ENCODE measurements around the gene APLP1. TPM values are rescaled to one million over a fixed set of nuclear protein-coding genes. Genes with fewer than 3 reads are reported as not detected.
"Not testable (repeated sequence)": the region's sequence is repeated elsewhere in the genome, so short reads cannot be mapped to it uniquely, and the experiment has no call there.

The APLP1 gene
- total RNA-seq, 4 donors from 2014 or later, result 0.64 to 1.6 (median 0.96) TPM

DNA sequence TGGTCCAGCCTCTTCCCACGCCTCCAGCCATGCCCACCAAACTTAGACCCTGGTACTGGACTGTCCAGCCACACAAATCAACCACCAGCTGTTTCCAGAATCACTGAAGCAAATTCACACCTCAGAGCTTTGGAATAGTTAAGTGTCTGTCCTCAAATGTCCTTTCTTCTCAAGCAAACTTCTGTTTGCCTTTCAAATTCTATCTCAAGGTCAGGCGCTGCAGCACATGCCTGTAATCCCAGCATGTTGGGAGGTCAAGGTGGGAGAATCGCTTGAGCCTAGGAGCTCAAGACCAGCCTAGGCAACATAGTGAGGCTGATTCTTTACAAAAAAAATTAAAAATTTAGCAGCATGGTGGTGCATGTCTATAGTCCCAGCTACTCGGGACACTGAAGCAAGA lies 36.3 kb upstream of the APLP1 start:
- Histone ChIP-seq H3K36me3 (no peaks in the 10 kb centered on the region), H3K4me1 (no peaks in the 10 kb centered on the region), H3K4me3 (no peak overlapping the region), H3K27me3 (peaks cover 45% of the 10 kb centered on the region), H3K27ac (no peak overlapping the region), H3K9me3 (no peaks in the 10 kb centered on the region)
- 75% methylated on average over 4 of the region's 4 CpGs for WGBS
- TF ChIP-seq, protein P1, sequence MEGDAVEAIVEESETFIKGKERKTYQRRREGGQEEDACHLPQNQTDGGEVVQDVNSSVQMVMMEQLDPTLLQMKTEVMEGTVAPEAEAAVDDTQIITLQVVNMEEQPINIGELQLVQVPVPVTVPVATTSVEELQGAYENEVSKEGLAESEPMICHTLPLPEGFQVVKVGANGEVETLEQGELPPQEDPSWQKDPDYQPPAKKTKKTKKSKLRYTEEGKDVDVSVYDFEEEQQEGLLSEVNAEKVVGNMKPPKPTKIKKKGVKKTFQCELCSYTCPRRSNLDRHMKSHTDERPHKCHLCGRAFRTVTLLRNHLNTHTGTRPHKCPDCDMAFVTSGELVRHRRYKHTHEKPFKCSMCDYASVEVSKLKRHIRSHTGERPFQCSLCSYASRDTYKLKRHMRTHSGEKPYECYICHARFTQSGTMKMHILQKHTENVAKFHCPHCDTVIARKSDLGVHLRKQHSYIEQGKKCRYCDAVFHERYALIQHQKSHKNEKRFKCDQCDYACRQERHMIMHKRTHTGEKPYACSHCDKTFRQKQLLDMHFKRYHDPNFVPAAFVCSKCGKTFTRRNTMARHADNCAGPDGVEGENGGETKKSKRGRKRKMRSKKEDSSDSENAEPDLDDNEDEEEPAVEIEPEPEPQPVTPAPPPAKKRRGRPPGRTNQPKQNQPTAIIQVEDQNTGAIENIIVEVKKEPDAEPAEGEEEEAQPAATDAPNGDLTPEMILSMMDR (IDR thresholded peaks at IDR 0.05), result no peak
- no peak for TF ChIP-seq POLR2AphosphoS5 (IDR thresholded peaks at IDR 0.05)
- TF ChIP-seq POLR2A (IDR thresholded peaks at IDR 0.05), result no peak
- TF ChIP-seq EP300 (IDR thresholded peaks at IDR 0.05), result no peak
- no peak for DNase-seq (ENCODE audit: low spot score in 2 of 2)

- no peak overlapping the region for H3K4me3 ChIP-seq
- H3K36me3 ChIP-seq, result no peaks in the 10 kb centered on the region
- H3K27ac ChIP-seq, result no peak overlapping the region
- no peaks in the 10 kb centered on the region for H3K4me1 ChIP-seq
- DNase-seq (ENCODE audit: low spot score in 2 of 2), result no peak
- 48% methylated on average over 7 of the region's 7 CpGs for WGBS
- peaks cover 2% of the 10 kb centered on the region for H3K9me3 ChIP-seq
- peaks cover 47% of the 10 kb centered on the region for H3K27me3 ChIP-seq
- no peak for TF ChIP-seq POLR2A (IDR thresholded peaks at IDR 0.05)
- TF ChIP-seq, protein P1 (IDR thresholded peaks at IDR 0.05), result no peak
- no peak for TF ChIP-seq POLR2AphosphoS5 (IDR thresholded peaks at IDR 0.05)
- no peak for TF ChIP-seq EP300 (IDR thresholded peaks at IDR 0.05)
Measured at GRCh38 chr19:35833972-35834371, 34.4 kb upstream of the APLP1 start.

GRCh38 chr19:35836096-35836495 lies 32.3 kb upstream of the APLP1 start:
- WGBS, result 62% methylated on average over 11 of the region's 11 CpGs
- peaks cover 42% of the 10 kb centered on the region for H3K27me3 ChIP-seq

DNA sequence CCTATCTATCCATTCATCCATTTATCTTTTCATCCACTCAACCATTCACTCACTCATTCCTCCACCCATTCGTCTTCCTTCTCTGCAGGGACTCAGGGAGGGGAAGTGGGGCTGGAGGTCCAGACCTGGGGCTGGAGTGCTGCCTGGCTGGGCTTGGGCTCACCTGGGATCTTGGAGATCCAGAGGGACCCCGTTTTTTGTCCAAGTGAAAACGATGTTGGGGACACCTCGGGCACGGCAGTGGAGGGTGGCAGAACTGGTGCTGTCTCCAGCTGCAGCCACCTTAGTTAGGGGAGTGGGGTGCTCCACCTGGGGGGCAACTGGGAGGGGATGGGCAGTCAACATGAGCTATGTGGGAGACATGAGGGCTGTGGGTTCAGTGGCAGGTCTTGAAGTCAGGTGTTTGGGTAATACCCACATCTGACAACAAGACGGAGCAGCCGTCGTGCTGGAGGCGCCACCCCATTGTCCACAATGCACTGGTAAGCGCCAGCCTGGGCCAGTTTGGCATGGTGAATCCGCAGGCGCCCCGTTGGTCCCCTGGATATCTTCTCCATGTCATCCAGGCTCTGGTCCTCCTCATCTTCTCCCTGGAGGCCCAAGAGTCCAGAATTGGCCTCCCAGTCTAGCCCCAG lies 26.3 kb upstream of the APLP1 start:
- Histone ChIP-seq H3K4me3 (no peak overlapping the region), H3K4me1 (peaks cover 19% of the 10 kb centered on the region), H3K9me3 (peaks cover 4% of the 10 kb centered on the region), H3K27me3 (peaks cover 56% of the 10 kb centered on the region), H3K36me3 (no peaks in the 10 kb centered on the region), H3K27ac (no peak overlapping the region)
- 80% methylated on average over 12 of the region's 13 CpGs for WGBS
- DNase-seq (ENCODE audit: low spot score in 2 of 2), result no peak
- TF ChIP-seq POLR2AphosphoS5 (IDR thresholded peaks at IDR 0.05) (no peak), POLR2A (IDR thresholded peaks at IDR 0.05) (no peak), EP300 (IDR thresholded peaks at IDR 0.05) (no peak)
- TF ChIP-seq, protein P1 (IDR thresholded peaks at IDR 0.05), result no peak

More at GRCh38 chr19:35836096-35836495, 32.3 kb upstream of the APLP1 start:
- DNase-seq (ENCODE audit: low spot score in 2 of 2); H3K4me3 ChIP-seq; H3K36me3 ChIP-seq; H3K9me3 ChIP-seq; H3K27ac ChIP-seq; H3K4me1 ChIP-seq: not testable (repeated sequence)

DNA sequence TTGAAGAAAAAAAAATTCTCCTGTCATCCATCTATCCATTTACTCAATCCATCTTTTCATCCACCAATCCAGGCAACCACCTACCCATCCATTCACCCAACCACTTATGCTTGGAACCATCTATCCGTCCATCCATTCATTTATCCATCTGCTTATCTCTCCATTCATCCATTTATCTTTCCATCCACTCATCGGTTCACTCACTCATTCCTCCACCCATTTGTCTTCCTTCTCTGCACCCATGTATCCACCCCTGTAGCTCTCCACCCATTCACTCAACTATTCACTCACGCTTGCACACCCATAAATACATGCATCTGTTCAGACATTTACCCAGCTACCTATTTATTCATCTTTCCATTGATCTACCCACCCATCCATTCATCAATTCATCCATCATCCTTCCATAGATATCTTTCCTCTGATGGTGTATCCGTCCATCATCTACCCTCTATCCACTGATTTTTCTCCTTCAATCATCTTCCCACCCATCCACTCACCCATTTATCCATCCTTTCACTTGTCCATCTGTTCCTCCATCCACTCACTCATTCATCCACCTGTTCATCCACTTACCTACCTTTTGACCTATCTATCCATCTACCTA lies 25.6 kb upstream of the APLP1 start:
- Histone ChIP-seq H3K36me3 (no peaks in the 10 kb centered on the region), H3K4me1 (peaks cover 19% of the 10 kb centered on the region), H3K4me3 (no peak overlapping the region), H3K9me3 (peaks cover 4% of the 10 kb centered on the region), H3K27me3 (peaks cover 58% of the 10 kb centered on the region), H3K27ac (no peak overlapping the region)
- DNase-seq (ENCODE audit: low spot score in 2 of 2), result no peak
- 87% methylated on average over 4 of the region's 4 CpGs for WGBS
- TF ChIP-seq EP300 (IDR thresholded peaks at IDR 0.05) (no peak), POLR2AphosphoS5 (IDR thresholded peaks at IDR 0.05) (no peak)
- TF ChIP-seq, protein P1 (IDR thresholded peaks at IDR 0.05), result no peak

All from suprapubic skin (tissue), 4 donors.